Stimulated activated CD8-positive, alpha-beta memory T cell treated with anti-CD3 and anti-CD28 coated beads, Interleukin-12 subunit alpha, Interleukin-12 subunit beta, amount 100 ng/mL, for 4 hours (primary cell): Measurements from ENCODE around the gene CHIC2.

ENCODE experiments used
- DNase-seq: peaks from one replicate; pipeline ENCODE4 v3.0.0-alpha.2; 2020; ENCODE audit warnings: low read depth

The CHIC2 gene

GRCh38 chr4:54093324-54094240 lies 29.2 kb upstream of the CHIC2 start:
- DNase-seq = no peak

- DNase-seq = no peak
Measured at GRCh38 chr4:54092405-54093323, 28.3 kb upstream of the CHIC2 start.

- peak; percentile 71 for DNase-seq
Measured at GRCh38 chr4:54091637-54092404, 27.4 kb upstream of the CHIC2 start.

- DNase-seq = no peak
Measured at GRCh38 chr4:54090804-54091623, 26.6 kb upstream of the CHIC2 start.

GRCh38 chr4:54090404-54090803 lies 26.0 kb upstream of the CHIC2 start:
- DNase-seq = no peak

- DNase-seq = no peak
Measured at GRCh38 chr4:54089875-54090274, 25.5 kb upstream of the CHIC2 start.

- no peak for DNase-seq
Measured at GRCh38 chr4:54085284-54085683, 20.9 kb upstream of the CHIC2 start.

- no peak for DNase-seq
Measured at GRCh38 chr4:54082168-54082567, 17.8 kb upstream of the CHIC2 start.

GRCh38 chr4:54077812-54078211 lies 13.4 kb upstream of the CHIC2 start:
- no peak for DNase-seq

GRCh38 chr4:54076673-54077072 lies 12.3 kb upstream of the CHIC2 start:
- no peak for DNase-seq

- DNase-seq = no peak
Measured at GRCh38 chr4:54074381-54074780, 10.0 kb upstream of the CHIC2 start.

- no peak for DNase-seq
Measured at GRCh38 chr4:54073271-54073880, 9.0 kb upstream of the CHIC2 start.

- DNase-seq = no peak
Measured at GRCh38 chr4:54067166-54067565, 2.8 kb upstream of the CHIC2 start.

GRCh38 chr4:54066718-54067129 lies 2.3 kb upstream of the CHIC2 start:
- no peak for DNase-seq

GRCh38 chr4:54066088-54066415 lies 1.6 kb upstream of the CHIC2 start:
- no peak for DNase-seq

GRCh38 chr4:54065282-54066087 lies 1.1 kb upstream of the CHIC2 start:
- DNase-seq = no peak

GRCh38 chr4:54063737-54064316 lies 578 bp downstream of the CHIC2 start:
- DNase-seq = peak; percentile 13

- no peak for DNase-seq
Measured at GRCh38 chr4:54063229-54063628, 1.2 kb downstream of the CHIC2 start.

- DNase-seq = no peak
Measured at GRCh38 chr4:54062392-54062791, 2.0 kb downstream of the CHIC2 start.

GRCh38 chr4:54061873-54062272 lies 2.5 kb downstream of the CHIC2 start:
- DNase-seq = no peak
